ENCODE data around the gene RAP2A. TPM values are rescaled to one million over a fixed set of nuclear protein-coding genes. Genes with fewer than 3 reads are reported as not detected.

Gene RAP2A
- total and polyA plus RNA-seq, 10 of the 15 experiments (the other 5 are each of a cell fraction or from before 2014, with no cell fraction given) = 3.5 to 35.1 (median 14.9) TPM

DNA sequence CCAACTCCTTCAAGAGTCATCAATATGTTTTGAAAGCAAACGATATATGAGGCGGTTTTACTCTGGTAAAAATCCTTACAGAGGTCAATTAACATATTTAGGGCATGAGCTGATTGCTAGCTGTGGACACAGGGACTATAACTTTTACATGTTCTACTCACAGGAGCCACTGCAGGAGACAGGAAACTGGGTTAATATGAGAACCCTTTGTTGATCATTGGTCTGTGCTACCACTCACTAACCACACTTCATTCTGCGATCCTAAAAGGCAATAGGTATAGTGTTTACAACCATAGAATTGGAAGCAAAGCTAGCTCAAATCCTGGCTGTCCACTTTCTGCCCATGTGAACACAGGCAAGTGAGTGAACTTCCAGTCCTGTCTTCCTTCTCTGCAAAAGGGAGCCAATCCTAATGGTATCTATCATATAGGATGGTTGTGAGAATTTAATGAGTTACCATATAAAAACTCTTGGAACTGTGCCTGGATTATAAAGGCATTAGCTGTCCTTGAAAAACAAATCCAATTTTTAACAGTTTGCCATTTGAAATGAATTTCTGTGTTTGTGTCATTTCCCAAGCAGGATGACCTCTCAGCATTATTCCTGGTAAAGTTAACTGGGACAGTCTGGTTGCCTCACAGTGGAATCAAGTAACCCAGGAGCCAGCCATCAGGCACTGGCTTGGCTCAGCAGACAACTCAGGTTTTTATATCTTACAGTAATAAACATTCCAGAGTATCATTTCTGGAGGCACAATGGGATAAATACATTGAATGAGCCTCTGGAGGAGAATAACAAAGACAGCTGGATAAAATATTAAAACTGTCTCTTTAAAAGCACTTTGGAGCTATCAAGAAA, 29.8 kb upstream of the RAP2A start (continued):
- TF ChIP-seq, protein P1, sequence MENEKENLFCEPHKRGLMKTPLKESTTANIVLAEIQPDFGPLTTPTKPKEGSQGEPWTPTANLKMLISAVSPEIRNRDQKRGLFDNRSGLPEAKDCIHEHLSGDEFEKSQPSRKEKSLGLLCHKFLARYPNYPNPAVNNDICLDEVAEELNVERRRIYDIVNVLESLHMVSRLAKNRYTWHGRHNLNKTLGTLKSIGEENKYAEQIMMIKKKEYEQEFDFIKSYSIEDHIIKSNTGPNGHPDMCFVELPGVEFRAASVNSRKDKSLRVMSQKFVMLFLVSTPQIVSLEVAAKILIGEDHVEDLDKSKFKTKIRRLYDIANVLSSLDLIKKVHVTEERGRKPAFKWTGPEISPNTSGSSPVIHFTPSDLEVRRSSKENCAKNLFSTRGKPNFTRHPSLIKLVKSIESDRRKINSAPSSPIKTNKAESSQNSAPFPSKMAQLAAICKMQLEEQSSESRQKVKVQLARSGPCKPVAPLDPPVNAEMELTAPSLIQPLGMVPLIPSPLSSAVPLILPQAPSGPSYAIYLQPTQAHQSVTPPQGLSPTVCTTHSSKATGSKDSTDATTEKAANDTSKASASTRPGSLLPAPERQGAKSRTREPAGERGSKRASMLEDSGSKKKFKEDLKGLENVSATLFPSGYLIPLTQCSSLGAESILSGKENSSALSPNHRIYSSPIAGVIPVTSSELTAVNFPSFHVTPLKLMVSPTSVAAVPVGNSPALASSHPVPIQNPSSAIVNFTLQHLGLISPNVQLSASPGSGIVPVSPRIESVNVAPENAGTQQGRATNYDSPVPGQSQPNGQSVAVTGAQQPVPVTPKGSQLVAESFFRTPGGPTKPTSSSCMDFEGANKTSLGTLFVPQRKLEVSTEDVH (IDR thresholded peaks at IDR 0.05; ENCODE audit: low read depth, partially characterized antibody) = no peak

DNA sequence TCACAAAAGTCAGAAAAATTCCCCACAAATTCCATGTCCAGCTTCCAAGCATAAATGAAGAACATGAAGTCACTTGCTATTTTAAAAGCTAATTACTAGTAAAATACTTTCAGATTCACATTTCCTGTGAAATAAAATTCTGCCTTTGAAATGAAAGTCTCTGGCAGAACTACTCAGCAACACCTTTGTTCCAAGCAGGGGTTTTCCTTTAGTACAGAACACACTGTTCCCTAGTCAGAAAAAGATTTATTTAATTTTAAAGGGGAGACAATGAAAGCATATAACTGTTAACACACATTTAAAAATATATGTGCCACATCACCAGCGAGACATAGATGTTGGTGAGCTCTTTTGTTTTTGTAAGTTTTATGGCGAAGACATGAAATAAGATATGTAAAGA, 26.4 kb upstream of the RAP2A start:
- ChIA-PET RAD21 (ENCODE audit: unreplicated experiment) (no interaction called here), POLR2A (no interaction called here), CTCF (interaction anchor here (0.9 to 1.8 kb wide), 4 partner anchors 16 to 299 kb away, joined by 3 to 5 read pairs (median 4); no protein-coding TSS in a partner anchor), SMC1A (ENCODE audit: uncharacterized antibody, unreplicated experiment) (interaction anchor here (0.6 to 1.6 kb wide), 4 partner anchors 10 to 1264 kb away, joined by 4 to 5 read pairs (median 4); partner anchors contain the start of gene RAP2A)
- Histone ChIP-seq H3K9me3 (replicated peaks; ENCODE audit: control insufficient read depth, insufficient read depth, low read length) (no peaks in the 10 kb centered on the region), H3K4me3 (no peak overlapping the region), H3K4me2 (ENCODE audit: control insufficient read depth, insufficient read depth) (no peak overlapping the region), H3K79me2 (ENCODE audit: control insufficient read depth, insufficient read depth, low read length) (no peaks in the 10 kb centered on the region), H3K27ac (ENCODE audit: control insufficient read depth, insufficient read depth) (no peak overlapping the region), H3K9ac (ENCODE audit: control insufficient read depth, insufficient read depth, low read length) (no peak overlapping the region), H3K36me3 (ENCODE audit: control insufficient read depth in 2 of 2, insufficient read depth in 2 of 2, low read length in 1 of 2) (no peaks in the 10 kb centered on the region), H3K27me3 (replicated peaks in 1 of 2; ENCODE audit: control insufficient read depth in 2 of 2, insufficient read depth in 2 of 2, low read length in 1 of 2) (no peaks in the 10 kb centered on the region), H3K4me1 (ENCODE audit: control insufficient read depth, insufficient read depth, low read length) (no peaks in the 10 kb centered on the region), H2AFZ (ENCODE audit: control insufficient read depth, low read depth, low read length) (no peak overlapping the region), H4K20me1 (ENCODE audit: control insufficient read depth, insufficient read depth) (no peaks in the 10 kb centered on the region)
- ATAC-seq = no peak
- no TSS peak for BruUV-seq (replicated peaks)
- no peak for DNase-seq (ENCODE audit: low read depth, low spot score)
- no peak for FAIRE-seq
- TF ChIP-seq IRF4 (IDR thresholded peaks at IDR 0.05; ENCODE audit: low read depth, low read length) = no peak
- no peak for TF ChIP-seq POLR2AphosphoS5 (IDR thresholded peaks at IDR 0.05; ENCODE audit: low read length)
- TF ChIP-seq ZNF207 (IDR thresholded peaks at IDR 0.05; ENCODE audit: borderline replicate concordance) = no peak
- TF ChIP-seq CEBPB (IDR thresholded peaks at IDR 0.05; ENCODE audit: borderline replicate concordance in 1 of 2, low read depth in 2 of 2, low read length in 2 of 2) = no peak
- TF ChIP-seq NFXL1 (IDR thresholded peaks at IDR 0.05; ENCODE audit: borderline replicate concordance) = no peak
- TF ChIP-seq SREBF1 (IDR thresholded peaks at IDR 0.05; ENCODE audit: low read length) = no peak
- no peak for TF ChIP-seq JUNB (IDR thresholded peaks at IDR 0.05)
- TF ChIP-seq MYB (IDR thresholded peaks at IDR 0.05; ENCODE audit: borderline replicate concordance, low read depth, low read length) = no peak
- TF ChIP-seq PML (IDR thresholded peaks at IDR 0.05; ENCODE audit: low read length) = no peak
- no peak for TF ChIP-seq KAT2A (conservative IDR thresholded peaks at IDR 0.05; ENCODE audit: control insufficient read depth, low read depth, low read length)
- TF ChIP-seq, protein P2, sequence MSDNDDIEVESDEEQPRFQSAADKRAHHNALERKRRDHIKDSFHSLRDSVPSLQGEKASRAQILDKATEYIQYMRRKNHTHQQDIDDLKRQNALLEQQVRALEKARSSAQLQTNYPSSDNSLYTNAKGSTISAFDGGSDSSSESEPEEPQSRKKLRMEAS (IDR thresholded peaks at IDR 0.05; ENCODE audit: low read depth, low read length) = no peak
- TF ChIP-seq CHD2 (IDR thresholded peaks at IDR 0.05; ENCODE audit: borderline replicate concordance, low read depth, low read length) = no peak
- intact Hi-C loops (cut with micrococcal nuclease; ENCODE audit: unreplicated experiment) = no loop called here
- in situ Hi-C loops (cut with MboI) = no loop called here
- WGBS (ENCODE audit: insufficient coverage, insufficient replicate concordance, low lambda C conversion rate, missing lambda C conversion rate) = 45% methylated on average over 2 of the region's 2 CpGs
